H1 (cell line): Measurements from ENCODE around the gene SMYD3.
"Not testable (repeated sequence)": the region's sequence is repeated elsewhere in the genome, so short reads cannot be mapped to it uniquely, and the experiment has no call there.

ENCODE experiments used
- CHD2 ChIP-seq: IDR thresholded peaks from 2 replicates; pipeline ENCODE4 v1.6.1; 2012; ENCODE audit warnings: low read length, improper control_type of control experiment
- CREB1 ChIP-seq: IDR thresholded peaks from 2 replicates; pipeline ENCODE4 v1.6.1; 2012; ENCODE audit warnings: inconsistent platforms
- EGR1 ChIP-seq: IDR thresholded peaks from 2 replicates; pipeline ENCODE4 v1.6.1; 2011; ENCODE audit warnings: low read depth, low read length, borderline replicate concordance
- EP300 ChIP-seq, 2 experiments: IDR thresholded peaks; 1 replicate in 1 of 2; 2 replicates in 1 of 2; pipeline ENCODE4 v1.6.1; 2011 to 2012; ENCODE audit warnings: low read depth in 2 of 2, low read length in 2 of 2, mild to moderate bottlenecking in 2 of 2, borderline replicate concordance in 1 of 2, inconsistent platforms in 1 of 2, moderate library complexity in 1 of 2
- EZH2 ChIP-seq: fragments of 200-600 bp; sonication (generic); IDR thresholded peaks from 2 replicates; pipeline ENCODE4 v1.7.1; 2012; ENCODE audit warnings: low read depth, mild to moderate bottlenecking, moderate library complexity, low read length, inconsistent platforms; ENCODE audit not compliant: severe bottlenecking
- JUN ChIP-seq: IDR thresholded peaks from 2 replicates; pipeline ENCODE4 v1.6.1; 2011; ENCODE audit warnings: low read depth, mild to moderate bottlenecking, improper control_type of control experiment, low read length
- TF ChIP-seq, protein P1 (sequence below), 3 experiments: IDR thresholded peaks; 1 replicate in 2 of 3; 2 replicates in 1 of 3; pipeline versions ENCODE4 v1.5.1 to v1.6.1; 2011; ENCODE audit warnings: low read length in 3 of 3, mild to moderate bottlenecking in 3 of 3, inconsistent platforms in 2 of 3, low read depth in 1 of 3, moderate library complexity in 1 of 3; ENCODE audit not compliant: insufficient read depth in 1 of 3; ENCODE audit errors: control extremely low read depth in 1 of 3

DNA sequence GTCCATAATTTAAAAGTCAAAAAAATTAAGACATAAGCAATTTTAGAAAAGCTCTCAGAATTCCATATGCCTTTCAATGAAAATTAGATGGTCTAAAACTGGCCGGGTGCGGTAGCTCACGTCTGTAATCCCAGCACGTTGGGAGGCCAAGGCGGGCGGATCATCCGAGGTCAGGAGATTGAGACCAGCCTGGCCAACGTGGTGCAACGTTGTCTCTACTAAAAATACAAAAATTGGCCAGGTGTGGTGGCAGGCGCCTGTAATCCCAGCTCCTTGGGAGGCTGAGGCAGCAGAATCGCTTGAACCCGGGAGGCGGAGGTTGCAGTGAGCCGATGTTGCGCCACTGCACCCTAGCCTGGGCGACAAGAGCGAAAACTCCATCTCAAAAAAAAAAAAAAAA lies 183.0 kb downstream of the SMYD3 start:
- TF ChIP-seq EP300 (IDR thresholded peaks at IDR 0.05; ENCODE audit: borderline replicate concordance in 1 of 2, low read depth in 2 of 2, low read length in 2 of 2); CHD2; CREB1; EZH2; JUN; EGR1: not testable (repeated sequence)
- TF ChIP-seq, protein P1, sequence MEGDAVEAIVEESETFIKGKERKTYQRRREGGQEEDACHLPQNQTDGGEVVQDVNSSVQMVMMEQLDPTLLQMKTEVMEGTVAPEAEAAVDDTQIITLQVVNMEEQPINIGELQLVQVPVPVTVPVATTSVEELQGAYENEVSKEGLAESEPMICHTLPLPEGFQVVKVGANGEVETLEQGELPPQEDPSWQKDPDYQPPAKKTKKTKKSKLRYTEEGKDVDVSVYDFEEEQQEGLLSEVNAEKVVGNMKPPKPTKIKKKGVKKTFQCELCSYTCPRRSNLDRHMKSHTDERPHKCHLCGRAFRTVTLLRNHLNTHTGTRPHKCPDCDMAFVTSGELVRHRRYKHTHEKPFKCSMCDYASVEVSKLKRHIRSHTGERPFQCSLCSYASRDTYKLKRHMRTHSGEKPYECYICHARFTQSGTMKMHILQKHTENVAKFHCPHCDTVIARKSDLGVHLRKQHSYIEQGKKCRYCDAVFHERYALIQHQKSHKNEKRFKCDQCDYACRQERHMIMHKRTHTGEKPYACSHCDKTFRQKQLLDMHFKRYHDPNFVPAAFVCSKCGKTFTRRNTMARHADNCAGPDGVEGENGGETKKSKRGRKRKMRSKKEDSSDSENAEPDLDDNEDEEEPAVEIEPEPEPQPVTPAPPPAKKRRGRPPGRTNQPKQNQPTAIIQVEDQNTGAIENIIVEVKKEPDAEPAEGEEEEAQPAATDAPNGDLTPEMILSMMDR (IDR thresholded peaks at IDR 0.05; ENCODE audit: control extremely low read depth in 1 of 3, insufficient read depth in 1 of 3, low read depth in 1 of 3, low read length in 3 of 3): not testable (repeated sequence)
